HepG2 (cell line): ENCODE results near the gene SMG5. TPM values are rescaled to one million over a fixed set of nuclear protein-coding genes. Genes with fewer than 3 reads are reported as not detected.

Experiments used
- ATF3 ChIP-seq: sonication (generic); formaldehyde crosslinking; IDR thresholded peaks from 2 replicates; pipeline ENCODE4 v1.4.0; 2020; ENCODE audit warnings: missing genetic modification reagents
- ATF7 ChIP-seq, 2 experiments: fragments of 450-650 bp in 1 of 2; sonication (generic) in 1 of 2; formaldehyde crosslinking in 1 of 2; IDR thresholded peaks; 2 replicates each; pipeline versions ENCODE4 v1.4.0 to v1.6.1; 2016 to 2020; ENCODE audit warnings: antibody characterized with exemption in 1 of 2, mild to moderate bottlenecking in 1 of 2, missing genetic modification reagents in 1 of 2
- BRF2 ChIP-seq: sonication (generic); formaldehyde crosslinking; IDR thresholded peaks from 2 replicates; pipeline ENCODE4 v1.8.1; 2022; ENCODE audit warnings: mild to moderate bottlenecking, missing genetic modification reagents
- ELF3 ChIP-seq: IDR thresholded peaks from 2 replicates; pipeline ENCODE4 v1.6.1; 2016; ENCODE audit warnings: missing genetic modification reagents, missing compliant biosample characterization
- KDM5B ChIP-seq: sonication (generic); formaldehyde crosslinking; IDR thresholded peaks from 2 replicates; pipeline ENCODE4 v1.4.0; 2020; ENCODE audit warnings: missing genetic modification reagents, mild to moderate bottlenecking, borderline replicate concordance
- MAF1 ChIP-seq: sonication (generic); formaldehyde crosslinking; IDR thresholded peaks from 2 replicates; pipeline ENCODE4 v1.5.0; 2020; ENCODE audit warnings: missing genetic modification reagents, borderline replicate concordance
- MAZ ChIP-seq, 2 experiments: sonication (generic) in 1 of 2; formaldehyde crosslinking in 1 of 2; IDR thresholded peaks; 2 replicates each; pipeline versions ENCODE4 v1.5.0 to v1.6.1; 2012 to 2020; ENCODE audit warnings: low read depth in 2 of 2, mild to moderate bottlenecking in 2 of 2, borderline replicate concordance in 1 of 2, improper control_type of control experiment in 1 of 2, low read length in 1 of 2, missing genetic modification reagents in 1 of 2, moderate library complexity in 1 of 2
- MBD4 ChIP-seq: IDR thresholded peaks from 2 replicates; pipeline ENCODE4 v1.6.1; 2012; ENCODE audit warnings: low read length, inconsistent platforms, borderline replicate concordance
- MXD3 ChIP-seq: IDR thresholded peaks from 2 replicates; pipeline ENCODE4 v1.6.1; 2016; ENCODE audit warnings: mild to moderate bottlenecking, missing biosample characterization, missing genetic modification reagents
- MYPOP ChIP-seq: sonication (generic); formaldehyde crosslinking; IDR thresholded peaks from 2 replicates; pipeline ENCODE4 v1.8.1; 2023; ENCODE audit warnings: mild to moderate bottlenecking, moderate library complexity, missing genetic modification reagents
- NR0B2 ChIP-seq: sonication (generic); formaldehyde crosslinking; IDR thresholded peaks from 2 replicates; pipeline ENCODE4 v1.4.0; 2020; ENCODE audit warnings: mild to moderate bottlenecking, missing genetic modification reagents
- SATB2 ChIP-seq: sonication (generic); formaldehyde crosslinking; IDR thresholded peaks from 2 replicates; pipeline ENCODE4 v1.5.0; 2020; ENCODE audit warnings: missing genetic modification reagents
- ZBTB42 ChIP-seq: sonication (generic); formaldehyde crosslinking; IDR thresholded peaks from 2 replicates; pipeline ENCODE4 v1.5.0; 2020; ENCODE audit warnings: mild to moderate bottlenecking, missing genetic modification reagents
- ZNF10 ChIP-seq: sonication (generic); formaldehyde crosslinking; IDR thresholded peaks from 2 replicates; pipeline ENCODE4 v1.4.0; 2020; ENCODE audit warnings: mild to moderate bottlenecking, low read depth, missing genetic modification reagents, borderline replicate concordance
- ZNF275 ChIP-seq: sonication (generic); formaldehyde crosslinking; IDR thresholded peaks from 2 replicates; pipeline ENCODE4 v1.8.0; 2022; ENCODE audit warnings: missing genetic modification reagents, mild to moderate bottlenecking, inconsistent platforms, borderline replicate concordance
- ZNF350 ChIP-seq: sonication (generic); formaldehyde crosslinking; IDR thresholded peaks from 2 replicates; pipeline ENCODE4 v1.4.0; 2020; ENCODE audit warnings: mild to moderate bottlenecking, low read depth, missing genetic modification reagents, borderline replicate concordance
- ZNF512B ChIP-seq: sonication (generic); formaldehyde crosslinking; IDR thresholded peaks from 2 replicates; pipeline ENCODE4 v1.5.1; 2020; ENCODE audit warnings: missing genetic modification reagents, mild to moderate bottlenecking, borderline replicate concordance
- ZNF577 ChIP-seq: sonication (generic); formaldehyde crosslinking; IDR thresholded peaks from 2 replicates; pipeline ENCODE4 v1.4.0; 2020; ENCODE audit warnings: mild to moderate bottlenecking, low read depth, missing genetic modification reagents, borderline replicate concordance
- ZSCAN9 ChIP-seq: IDR thresholded peaks from 2 replicates; pipeline ENCODE4 v1.6.1; 2016; ENCODE audit warnings: borderline replicate concordance
- polyA plus RNA-seq, 8 experiments: library from polyadenylated mRNA; depleted of rRNA in 3 of 8; stranded (reverse) in 7 of 8; unstranded in 1 of 8; fragments of >200 nt; fragmentation: Illumina TruSeq in 4 of 8; extraction: Trizol in 4 of 8; gene quantifications; 2 replicates each; pipeline versions ENCODE4 v1.2.1 to v1.2.3, GENCODE V29; 2011 to 2016; ENCODE audit warnings: low read depth in 4 of 8, missing spikeins in 1 of 8, mixed read lengths in 1 of 8; ENCODE audit not compliant: insufficient read depth in 1 of 8
- total RNA-seq, 5 experiments: library from RNA; depleted of rRNA; stranded (reverse); fragments of >200 nt; fragmentation: Illumina TruSeq; extraction: Trizol; gene quantifications; 2 replicates each; pipeline ENCODE4 v1.2.3, GENCODE V29; 2016; ENCODE audit warnings: low read depth in 1 of 5

The SMG5 gene
- total and polyA plus RNA-seq, 2 of the 13 experiments (the other 11 are each of a cell fraction or from before 2014, with no cell fraction given), result 50.5 to 84.0 TPM

GRCh38 chr1:156282479-156283222 lies at the start of gene SMG5 (continued):
- TF ChIP-seq ZNF350 (CRISPR knock-in tag), result peak; percentile 73; the same call in 1 of the 2 replicates
- peak; percentile 85; the same call in 1 of the 2 replicates for TF ChIP-seq KDM5B (CRISPR knock-in tag)
- TF ChIP-seq MXD3 (CRISPR knock-in tag), result peak; percentile 73
- 0 out of 2 replicates have a peak, but pooled peaks have one; percentile 36 for TF ChIP-seq BRF2 (CRISPR knock-in tag)
- TF ChIP-seq ZBTB42 (CRISPR knock-in tag), result 0 out of 2 replicates have a peak, but pooled peaks have one; percentile 50
- peak; percentile 76; the same call in 1 of the 2 replicates for TF ChIP-seq ZSCAN9
- peak; percentile 66; the same call in 1 of the 2 replicates for TF ChIP-seq ZNF275
- TF ChIP-seq MAZ (IDR thresholded peaks at IDR 0.05; ENCODE audit: borderline replicate concordance, low read depth, low read length), result no peak
- peak; percentile 77 for TF ChIP-seq MAZ (CRISPR knock-in tag; IDR thresholded peaks at IDR 0.05; ENCODE audit: low read depth)
- TF ChIP-seq ATF3 (CRISPR knock-in tag), result peak; percentile 40; the same call in 1 of the 2 replicates
- TF ChIP-seq MYPOP (CRISPR knock-in tag), result 0 out of 2 replicates have a peak, but pooled peaks have one; percentile 39
- no peak for TF ChIP-seq ZNF512B (CRISPR knock-in tag)
- TF ChIP-seq SATB2 (CRISPR knock-in tag), result no peak
- TF ChIP-seq NR0B2 (CRISPR knock-in tag), result no peak
- no peak for TF ChIP-seq MBD4
- no peak for TF ChIP-seq MAF1
- peak; percentile 93 for TF ChIP-seq ELF3 (CRISPR knock-in tag)
- TF ChIP-seq ATF7 (IDR thresholded peaks at IDR 0.05), result no peak
- TF ChIP-seq ATF7 (CRISPR knock-in tag; IDR thresholded peaks at IDR 0.05), result no peak
- TF ChIP-seq ZNF577 (CRISPR knock-in tag), result 0 out of 2 replicates have a peak, but pooled peaks have one; percentile 38
- no peak for TF ChIP-seq ZNF10 (CRISPR knock-in tag)
